ENCODE data around the gene HSPA14. TPM values are rescaled to one million over a fixed set of nuclear protein-coding genes. Genes with fewer than 3 reads are reported as not detected.

HSPA14 gene
- total RNA-seq, 1 experiment from 2014 or later: 41.0 TPM

DNA sequence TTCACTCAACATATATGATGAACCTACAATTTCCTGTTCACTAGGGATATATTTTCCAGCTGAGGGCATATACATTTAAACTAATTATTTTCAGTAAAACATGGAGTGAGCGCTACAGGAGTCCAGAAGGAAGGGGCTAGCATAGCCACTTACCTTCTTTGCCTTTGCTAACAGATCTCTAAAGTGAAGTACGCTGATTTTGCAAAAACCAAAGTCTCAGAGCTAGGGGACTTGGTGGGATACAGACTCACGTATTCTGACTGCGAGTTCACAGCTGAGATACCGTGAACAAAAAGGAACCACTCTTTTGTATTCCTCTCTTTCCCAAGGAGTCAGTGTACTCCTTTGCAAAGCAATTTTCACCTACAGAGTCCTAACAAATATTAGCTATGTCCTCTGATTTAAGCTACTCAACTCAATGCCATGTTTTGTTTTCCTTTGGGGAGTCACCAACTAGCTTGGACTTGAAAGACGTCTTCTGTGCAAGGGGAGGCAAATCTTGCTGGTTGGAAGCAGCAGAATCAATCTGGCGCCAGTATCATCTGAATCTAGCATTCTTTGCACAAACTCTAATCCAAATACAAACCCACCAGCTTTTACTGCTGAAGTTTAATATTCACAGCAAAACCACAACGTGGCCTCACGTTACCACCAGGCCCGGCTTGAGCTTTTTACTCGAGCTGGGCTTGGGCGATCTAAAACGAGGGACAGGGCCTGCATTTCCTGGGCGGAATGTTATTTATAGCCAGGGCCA lies 926 bp upstream of the HSPA14 start:
- no peak overlapping the region for H2AFZ ChIP-seq (ENCODE audit: low read length)
- H3K27me3 ChIP-seq (ENCODE audit: insufficient read depth, low read length): no peaks in the 10 kb centered on the region
- H3K79me2 ChIP-seq (ENCODE audit: insufficient read depth, low read length): peaks cover 6% of the 10 kb centered on the region; the same call in 1 of the 2 replicates
- peaks cover 21 to 23% of the 10 kb centered on the region in 2 experiments for H3K4me1 Mint-ChIP-seq
- no peak overlapping the region for H3K56ac ChIP-seq (ENCODE audit: insufficient read length, low read depth, low read length)
- H2BK5ac ChIP-seq (ENCODE audit: insufficient read length, low read length): no peak overlapping the region
- H3K79me1 ChIP-seq (ENCODE audit: insufficient read depth, low read depth, low read length, poor library complexity, severe bottlenecking): no peaks in the 10 kb centered on the region
- H3K9me3 Mint-ChIP-seq: no peaks in the 10 kb centered on the region
- H3K4ac ChIP-seq (ENCODE audit: low read depth, low read length): no peak overlapping the region
- H3K18ac ChIP-seq (ENCODE audit: insufficient read length, low read depth, low read length): peak overlapping the region; percentile 61
- H2AK5ac ChIP-seq (ENCODE audit: insufficient read length, low read length): no peak overlapping the region
- no peak for DNase-seq
- no peak overlapping the region for H2BK20ac ChIP-seq (ENCODE audit: low read depth, low read length, poor library complexity, severe bottlenecking)
- peak overlapping the region; percentile 94 to 95 for H3K4me3 Mint-ChIP-seq
- no peak overlapping the region for H4K5ac ChIP-seq (ENCODE audit: insufficient read length, low read depth, low read length)
- peak overlapping the region; percentile 82 for H3K4me2 ChIP-seq (ENCODE audit: insufficient read depth, insufficient read length, low read length)
- H3K27me3 Mint-ChIP-seq (ENCODE audit: low read depth): no peaks in the 10 kb centered on the region; the same call in 1 of the 2 replicates
- no peak overlapping the region for H4K91ac ChIP-seq (ENCODE audit: insufficient read length, low read depth, low read length)
- H3K4me1 ChIP-seq (ENCODE audit: insufficient read depth, low read length): peaks cover 2% of the 10 kb centered on the region; the same call in 1 of the 2 replicates
- TF ChIP-seq CTCF (conservative IDR thresholded peaks at IDR 0.05): no peak
- peak overlapping the region; percentile 28 for H3K27ac ChIP-seq (ENCODE audit: insufficient read length, low read depth, low read length)
- no peak overlapping the region for H4K8ac ChIP-seq (replicated peaks; ENCODE audit: insufficient read length, low read depth, low read length)
- peak overlapping the region; percentile 74 for H3K9ac ChIP-seq (ENCODE audit: extremely low read depth, insufficient read length, low read length)
- H3K36me3 Mint-ChIP-seq (ENCODE audit: insufficient read depth in 1 of 3, low read depth in 3 of 3): peaks cover 13 to 29% (median 25%) of the 10 kb centered on the region in 3 experiments
- peak overlapping the region; percentile 70; the same call in 1 of the 2 replicates for H3K14ac ChIP-seq (ENCODE audit: insufficient read depth, low read length)
- H2BK12ac ChIP-seq (ENCODE audit: insufficient read length, low read depth, low read length): no peak overlapping the region
- H3K27ac Mint-ChIP-seq: peak overlapping the region; percentile 95 to 97 (median 96)
- H3K9me3 ChIP-seq (ENCODE audit: control insufficient read depth, low read depth, low read length): no peaks in the 10 kb centered on the region
- no peak overlapping the region for H3K23ac ChIP-seq (ENCODE audit: insufficient read length, low read depth, low read length)
- no peaks in the 10 kb centered on the region for H4K20me1 ChIP-seq (ENCODE audit: control insufficient read depth, insufficient read depth, insufficient read length)
- H2BK15ac ChIP-seq (ENCODE audit: low read depth, low read length): no peak overlapping the region
- no peak overlapping the region for H2BK120ac ChIP-seq (ENCODE audit: low read depth, low read length, poor library complexity, severe bottlenecking)
- WGBS (ENCODE audit: extremely low coverage, insufficient read length, low lambda C conversion rate): no CpG with 5 or more reads among the region's 14 CpGs
- no peak overlapping the region for H3T11ph ChIP-seq (ENCODE audit: low read length)
- H3K23me2 ChIP-seq (ENCODE audit: insufficient read length, low read depth, low read length, poor library complexity, severe bottlenecking): no peaks in the 10 kb centered on the region
